GM18868 (cell line): ENCODE data around the gene ZNF683.

Source experiments
- ATAC-seq: cut with Tn5 transposase; IDR thresholded peaks from one replicate; pipeline ENCODE4 v1.9.1; 2021; ENCODE audit warnings: mild to moderate bottlenecking, moderate library complexity; ENCODE audit not compliant: unreplicated experiment

Gene ZNF683

GRCh38 chr1:26359981-26360806 lies 12.4 kb downstream of the ZNF683 start:
- no peak for ATAC-seq

- no peak for ATAC-seq
Measured at GRCh38 chr1:26358411-26359384, 13.9 kb downstream of the ZNF683 start.

GRCh38 chr1:26357121-26357602 lies 15.4 kb downstream of the ZNF683 start:
- ATAC-seq, result no peak

- ATAC-seq, result no peak
Measured at GRCh38 chr1:26356106-26356505, 16.4 kb downstream of the ZNF683 start.

- no peak for ATAC-seq
Measured at GRCh38 chr1:26354972-26355371, 17.6 kb downstream of the ZNF683 start.

GRCh38 chr1:26353976-26354820 lies 18.4 kb downstream of the ZNF683 start, which contains the start of gene CRYBG2:
Gene CRYBG2, minus strand, starts transcription at chr1:26354130. Its CDS starts 7,473 bp downstream, at chr1:26346657.
- no peak for ATAC-seq

GRCh38 chr1:26353210-26353859 lies 19.2 kb downstream of the ZNF683 start:
- no peak for ATAC-seq

- no peak for ATAC-seq
Measured at GRCh38 chr1:26352338-26352679, 20.2 kb downstream of the ZNF683 start.

GRCh38 chr1:26351590-26352337 lies 20.8 kb downstream of the ZNF683 start:
- ATAC-seq, result no peak

- no peak for ATAC-seq
Measured at GRCh38 chr1:26350701-26351589, 21.6 kb downstream of the ZNF683 start.

- ATAC-seq, result no peak
Measured at GRCh38 chr1:26350343-26350700, 22.2 kb downstream of the ZNF683 start.

- ATAC-seq, result no peak
Measured at GRCh38 chr1:26349877-26350244, 22.7 kb downstream of the ZNF683 start.

GRCh38 chr1:26349188-26349876 lies 23.2 kb downstream of the ZNF683 start:
- ATAC-seq, result no peak

- no peak for ATAC-seq
Measured at GRCh38 chr1:26346274-26347033, 26.1 kb downstream of the ZNF683 start.

GRCh38 chr1:26345718-26346117 lies 26.8 kb downstream of the ZNF683 start:
- ATAC-seq, result no peak

- ATAC-seq, result no peak
Measured at GRCh38 chr1:26344147-26344920, 28.2 kb downstream of the ZNF683 start.
